ENCODE results near the gene ZNF580. TPM values are rescaled to one million over a fixed set of nuclear protein-coding genes. Genes with fewer than 3 reads are reported as not detected.
A peak's percentile ranks its signal among the peaks of the same experiment; 100 is the strongest.

Gene ZNF580
- total RNA-seq, 4 donors from 2014 or later = 4.8 to 69.8 (median 19.1) TPM

GRCh38 chr19:55605637-55606470, 34.9 kb upstream of the ZNF580 start, which contains the start of gene ZNF865:
Gene ZNF865, plus strand, starts transcription at chr19:55605647. Its CDS starts 7,972 bp downstream, at chr19:55613619.
- intact Hi-C loops (cut with DNase I; ENCODE audit: low total_unique reads) = loop anchor here (10.0 kb wide), 1 partner anchor 91 kb away; no protein-coding TSS in a partner anchor
- Histone ChIP-seq H3K27ac (peak within 1 kb of the TSS; percentile 94 to 98), H3K9me3 (no peaks in the 10 kb centered on the region), H3K27me3 (no peaks in the 10 kb centered on the region), H3K36me3 (no peaks in the 10 kb centered on the region), H3K4me3 (peak within 1 kb of the TSS; percentile 76 to 87), H3K4me1 (peaks cover 0 to 10% of the 10 kb centered on the region in 2 donors)
- no peak for TF ChIP-seq POLR2A (IDR thresholded peaks at IDR 0.05)
- TF ChIP-seq CTCF (IDR thresholded peaks at IDR 0.05) = peak; percentile 54 to 70 (median 62)
- peak; percentile 69 to 75 for DNase-seq

DNA sequence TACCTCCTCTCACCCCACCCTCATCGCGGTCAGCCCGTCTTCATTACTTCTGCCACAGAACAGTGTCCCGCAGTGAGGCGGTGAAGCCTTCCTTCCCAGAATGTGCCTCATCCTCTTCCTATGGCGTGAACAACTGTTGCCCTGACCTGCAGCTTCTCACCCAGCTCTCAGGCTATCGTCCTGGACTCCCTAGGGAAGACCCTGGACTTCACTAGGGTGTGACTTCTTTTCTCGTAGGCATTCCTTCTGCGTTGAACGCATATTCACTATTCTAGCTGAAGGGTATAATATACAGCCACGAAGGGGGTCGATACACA, 34.4 kb upstream of the ZNF580 start:
- peak overlapping the region; percentile 76 to 87 for H3K4me3 ChIP-seq
- no peaks in the 10 kb centered on the region for H3K9me3 ChIP-seq
- H3K36me3 ChIP-seq = no peaks in the 10 kb centered on the region
- no peak for TF ChIP-seq CTCF (IDR thresholded peaks at IDR 0.05)
- intact Hi-C loops (cut with DNase I; ENCODE audit: low total_unique reads) = loop anchor here (10.0 kb wide), 1 partner anchor 92 kb away; no protein-coding TSS in a partner anchor
- H3K4me1 ChIP-seq = peaks cover 0 to 6% of the 10 kb centered on the region in 2 donors
- H3K27ac ChIP-seq = peak overlapping the region; percentile 94 to 98
- no peak for DNase-seq
- no peaks in the 10 kb centered on the region for H3K27me3 ChIP-seq

DNA sequence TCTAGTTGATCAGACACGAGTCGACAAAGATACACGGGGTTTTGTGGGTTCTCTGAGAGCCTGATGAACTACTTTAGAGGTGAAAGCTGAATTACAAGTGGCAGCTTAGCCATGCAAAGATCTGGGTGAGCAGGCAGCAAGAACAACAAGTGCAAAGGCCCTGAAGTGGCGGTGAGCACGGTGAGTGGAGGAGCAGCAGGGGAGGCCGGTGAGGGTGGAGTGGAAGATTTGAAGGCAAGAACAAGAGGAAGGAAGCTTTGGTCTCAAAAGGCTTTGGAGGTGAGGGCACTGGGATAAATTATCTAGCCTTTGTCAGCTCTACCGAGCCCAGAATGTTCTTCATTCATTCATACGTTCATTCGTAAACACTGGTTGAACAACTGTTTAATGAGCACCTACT, 34.0 kb upstream of the ZNF580 start:
- H3K4me3 ChIP-seq = no peak overlapping the region
- no peaks in the 10 kb centered on the region for H3K36me3 ChIP-seq
- no peak for DNase-seq
- TF ChIP-seq POLR2A (IDR thresholded peaks at IDR 0.05) (no peak), CTCF (IDR thresholded peaks at IDR 0.05) (no peak)
- no peaks in the 10 kb centered on the region for H3K27me3 ChIP-seq
- H3K9me3 ChIP-seq = no peaks in the 10 kb centered on the region
- intact Hi-C loops (cut with DNase I; ENCODE audit: low total_unique reads) = loop anchor here (10.0 kb wide), 1 partner anchor 92 kb away; no protein-coding TSS in a partner anchor
- H3K27ac ChIP-seq = peak overlapping the region; percentile 94 to 98
- peaks cover 0 to 6% of the 10 kb centered on the region in 2 donors for H3K4me1 ChIP-seq

GRCh38 chr19:55609326-55609725, 31.5 kb upstream of the ZNF580 start:
- H3K27ac ChIP-seq = no peak overlapping the region
- TF ChIP-seq CTCF (IDR thresholded peaks at IDR 0.05) (no peak), POLR2A (IDR thresholded peaks at IDR 0.05) (no peak)
- no peaks in the 10 kb centered on the region for H3K27me3 ChIP-seq
- intact Hi-C loops (cut with DNase I; ENCODE audit: low total_unique reads) = loop anchor here (10.0 kb wide), 1 partner anchor 95 kb away; no protein-coding TSS in a partner anchor
- H3K4me1 ChIP-seq = peaks cover 0 to 5% of the 10 kb centered on the region in 2 donors
- H3K4me3 ChIP-seq = no peak overlapping the region
- DNase-seq = no peak
- no peaks in the 10 kb centered on the region for H3K36me3 ChIP-seq
- H3K9me3 ChIP-seq = no peaks in the 10 kb centered on the region

DNA sequence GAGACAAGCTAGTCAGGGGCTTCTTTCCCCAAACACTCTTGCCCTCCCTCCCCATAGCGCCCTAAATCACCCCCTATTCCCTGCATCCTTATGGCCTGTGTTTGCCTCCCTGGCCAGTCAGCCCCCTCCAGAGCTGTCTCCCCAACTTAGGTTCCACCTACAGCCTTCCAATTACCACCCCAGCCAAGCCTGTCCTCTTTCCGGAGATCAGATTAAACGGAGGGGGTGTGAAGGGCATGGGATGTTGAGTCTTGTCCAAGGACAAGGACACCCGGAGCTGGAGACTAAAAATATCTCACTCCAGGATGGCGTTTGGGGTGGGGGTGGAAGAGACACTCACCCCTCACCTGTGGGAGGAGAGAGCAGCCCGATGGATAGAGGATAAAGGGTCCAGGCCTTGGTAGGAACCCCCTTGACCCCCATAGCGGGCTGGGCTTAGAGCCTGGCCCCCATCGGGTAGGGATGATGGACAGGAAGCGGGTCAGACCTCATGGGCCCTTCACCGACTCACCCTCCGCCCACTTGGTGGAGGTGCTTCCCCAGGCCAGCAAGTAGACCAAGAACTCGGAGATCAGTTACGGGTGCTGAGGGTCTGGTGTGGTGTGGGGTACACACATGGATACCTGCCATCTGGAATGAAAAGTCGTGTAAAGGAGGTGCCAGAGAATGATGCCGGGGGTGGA, 29.4 kb upstream of the ZNF580 start:
- Histone ChIP-seq H3K27me3 (no peaks in the 10 kb centered on the region), H3K27ac (no peak overlapping the region), H3K4me1 (no peaks in the 10 kb centered on the region), H3K36me3 (no peaks in the 10 kb centered on the region), H3K9me3 (no peaks in the 10 kb centered on the region), H3K4me3 (no peak overlapping the region)
- DNase-seq = no peak
- intact Hi-C loops (cut with DNase I; ENCODE audit: low total_unique reads) = no loop called here
- TF ChIP-seq POLR2A (IDR thresholded peaks at IDR 0.05) (no peak), CTCF (IDR thresholded peaks at IDR 0.05) (no peak)

Data from uterus (tissue), 4 donors.